Measurements from ENCODE around the gene PINK1. TPM values are rescaled to one million over a fixed set of nuclear protein-coding genes. Genes with fewer than 3 reads are reported as not detected.
A peak's percentile ranks its signal among the peaks of the same experiment; 100 is the strongest.

PINK1 gene
- total and polyA plus RNA-seq, 4 donors, result 37.5 to 45.4 (median 40.8) TPM

- TF ChIP-seq CTCF (IDR thresholded peaks at IDR 0.05; ENCODE audit: control extremely low read depth, extremely low read depth), result no peak
- peaks cover 0 to 7% (median 0%) of the 10 kb centered on the region in 5 donors for H3K4me1 ChIP-seq (ENCODE audit: control insufficient read depth in 5 of 5, insufficient read depth in 5 of 5, low read length in 5 of 5)
- no peak overlapping the region for H3K4me3 ChIP-seq
- H3K36me3 ChIP-seq (ENCODE audit: control insufficient read depth in 4 of 4, insufficient read depth in 4 of 4, low read length in 4 of 4), result no peaks in the 10 kb centered on the region
- ATAC-seq (ENCODE audit: insufficient read depth, low FRiP score), result no peak
- no peak overlapping the region for H3K27ac ChIP-seq (ENCODE audit: low read depth in 1 of 2, low read length in 1 of 2)
- 91 to 93% methylated on average over 9 of the region's 9 CpGs for WGBS, 2 donors
- no peaks in the 10 kb centered on the region for H3K27me3 ChIP-seq (ENCODE audit: control insufficient read depth in 3 of 3, insufficient read depth in 3 of 3, low read length in 2 of 3)
- no peak overlapping the region for H3K9ac ChIP-seq (ENCODE audit: insufficient read depth in 1 of 2, low read length in 2 of 2)
- no peak for DNase-seq
- H3K9me3 ChIP-seq (ENCODE audit: control insufficient read depth in 4 of 4, insufficient read depth in 3 of 4, low read length in 3 of 4), result no peaks in the 10 kb centered on the region
Observed at GRCh38 chr1:20681999-20682398, 48.7 kb downstream of the PINK1 start.

- Histone ChIP-seq H3K4me1 (ENCODE audit: control insufficient read depth in 5 of 5, insufficient read depth in 5 of 5, low read length in 5 of 5) (peaks cover 0 to 7% (median 0%) of the 10 kb centered on the region in 5 donors), H3K27me3 (ENCODE audit: control insufficient read depth in 3 of 3, insufficient read depth in 3 of 3, low read length in 2 of 3) (no peaks in the 10 kb centered on the region), H3K4me3 (no peak overlapping the region), H3K9ac (ENCODE audit: insufficient read depth in 1 of 2, low read length in 2 of 2) (no peak overlapping the region), H3K36me3 (ENCODE audit: control insufficient read depth in 4 of 4, insufficient read depth in 4 of 4, low read length in 4 of 4) (no peaks in the 10 kb centered on the region), H3K9me3 (ENCODE audit: control insufficient read depth in 4 of 4, insufficient read depth in 3 of 4, low read length in 3 of 4) (no peaks in the 10 kb centered on the region), H3K27ac (ENCODE audit: low read depth in 1 of 2, low read length in 1 of 2) (no peak overlapping the region)
- no peak for TF ChIP-seq CTCF (IDR thresholded peaks at IDR 0.05; ENCODE audit: control extremely low read depth, extremely low read depth)
- ATAC-seq (ENCODE audit: insufficient read depth, low FRiP score) (no peak), DNase-seq (peak in 1 of 3 donors; percentile 27)
- WGBS, 2 donors, result 47 to 50% methylated on average over 24 of the region's 24 CpGs
Observed at GRCh38 chr1:20682571-20683236, 49.4 kb downstream of the PINK1 start.

- Histone ChIP-seq H3K27me3 (ENCODE audit: control insufficient read depth in 3 of 3, insufficient read depth in 3 of 3, low read length in 2 of 3) (no peaks in the 10 kb centered on the region), H3K9me3 (ENCODE audit: control insufficient read depth in 4 of 4, insufficient read depth in 3 of 4, low read length in 3 of 4) (no peaks in the 10 kb centered on the region), H3K4me1 (ENCODE audit: control insufficient read depth in 5 of 5, insufficient read depth in 5 of 5, low read length in 5 of 5) (peaks cover 0 to 7% (median 0%) of the 10 kb centered on the region in 5 donors), H3K36me3 (ENCODE audit: control insufficient read depth in 4 of 4, insufficient read depth in 4 of 4, low read length in 4 of 4) (no peaks in the 10 kb centered on the region), H3K4me3 (peak overlapping the region; percentile 17), H3K9ac (ENCODE audit: insufficient read depth in 1 of 2, low read length in 2 of 2) (no peak overlapping the region), H3K27ac (ENCODE audit: low read depth in 1 of 2, low read length in 1 of 2) (peak overlapping the region in 1 of 2 donors; percentile 92)
- no peak for ATAC-seq (ENCODE audit: insufficient read depth, low FRiP score)
- no peak for TF ChIP-seq CTCF (IDR thresholded peaks at IDR 0.05; ENCODE audit: control extremely low read depth, extremely low read depth)
- DNase-seq, result no peak
- WGBS, 2 donors, result 77 to 93% methylated on average over 10 of the region's 10 CpGs
Observed at GRCh38 chr1:20683614-20684013, 50.4 kb downstream of the PINK1 start.

Data from lung (tissue), 12 donors.